Measurements from ENCODE around the gene FCGR2B. TPM values are rescaled to one million over a fixed set of nuclear protein-coding genes. Genes with fewer than 3 reads are reported as not detected.

The FCGR2B gene
- total and polyA plus RNA-seq, 2 donors (not counting 1 experiment from before 2014, with no cell fraction given): 144 to 282 TPM

DNA sequence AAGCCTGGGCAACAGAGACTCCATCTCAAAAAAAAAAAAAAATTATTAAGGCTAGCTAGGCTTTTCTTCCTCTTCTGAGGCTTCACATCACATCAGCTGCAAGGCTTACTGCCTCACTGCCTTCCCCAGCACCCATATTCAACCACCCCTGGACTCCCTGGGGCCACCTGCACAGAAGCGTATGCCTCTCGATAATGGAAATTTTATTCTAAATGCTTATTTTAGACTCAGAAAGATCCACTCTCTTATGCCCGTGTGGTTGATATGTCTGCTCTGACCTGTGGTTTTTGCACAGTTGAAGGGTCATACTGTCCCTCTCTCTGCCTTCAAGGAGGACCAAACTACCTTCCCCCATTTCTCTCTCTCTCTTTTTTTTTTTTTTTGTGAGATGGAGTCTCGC lies 42.6 kb downstream of the FCGR2B start:
- peak overlapping the region; percentile 76 for H3K4me2 ChIP-seq (replicated peaks; ENCODE audit: low read depth, low read length, poor library complexity, severe bottlenecking)
- peaks cover 18% of the 10 kb centered on the region for H3K4me1 Mint-ChIP-seq
- H2AFZ ChIP-seq (ENCODE audit: insufficient read depth, low read depth, low read length, poor library complexity, severe bottlenecking): no peak overlapping the region
- peak overlapping the region in 2 of 5 experiments; percentile 22 to 31 for H3K4me3 ChIP-seq (ENCODE audit: control extremely low read depth in 1 of 5, extremely low read depth in 1 of 5, insufficient read depth in 1 of 5, low read depth in 2 of 5, low read length in 4 of 5)
- no peaks in the 10 kb centered on the region for H3K9me3 Mint-ChIP-seq (ENCODE audit: insufficient read depth)
- peak overlapping the region; percentile 80 to 81 for H3K27ac ChIP-seq (ENCODE audit: low read length in 2 of 2)
- H3K79me2 ChIP-seq (ENCODE audit: control insufficient read depth, insufficient read depth, low read length): peaks cover 36% of the 10 kb centered on the region
- peaks cover 0 to 4% (median 0%) of the 10 kb centered on the region in 3 donors for H3K9me3 ChIP-seq (ENCODE audit: control extremely low read depth in 1 of 3, control insufficient read depth in 2 of 3, insufficient read depth in 1 of 3, low read length in 2 of 3)
- ATAC-seq (ENCODE audit: low read depth) (peak; percentile 84), DNase-seq (peak; percentile 88)
- peaks cover 50 to 55% of the 10 kb centered on the region in 2 donors for H3K4me1 ChIP-seq (ENCODE audit: control insufficient read depth in 2 of 2, insufficient read depth in 2 of 2, low read length in 2 of 2)
- no peak overlapping the region for H3K9ac ChIP-seq (ENCODE audit: low read length)
- peak overlapping the region; percentile 79 for H3K4me3 Mint-ChIP-seq
- no peaks in the 10 kb centered on the region for H3K27me3 ChIP-seq (replicated peaks in 1 of 4; ENCODE audit: control extremely low read depth in 1 of 4, control insufficient read depth in 3 of 4, insufficient read depth in 4 of 4, low read length in 3 of 4)
- H3K27me3 Mint-ChIP-seq: no peaks in the 10 kb centered on the region
- no CpG with 5 or more reads among the region's 4 CpGs for WGBS (ENCODE audit: insufficient coverage)
- peaks cover 0 to 5% of the 10 kb centered on the region in 2 experiments for H3K36me3 ChIP-seq (replicated peaks in 1 of 2; ENCODE audit: control extremely low read depth in 1 of 2, control insufficient read depth in 1 of 2, extremely low read depth in 1 of 2, insufficient read depth in 2 of 2, low read length in 1 of 2)
- intact Hi-C loops (cut with micrococcal nuclease): loop anchor here (1.0 kb wide), 2 partner anchors 35 to 93 kb away; no protein-coding TSS in a partner anchor
- CTCF ChIA-PET: interaction anchor here (0.7 to 6.8 kb wide), 6 partner anchors 22 to 93 kb away, joined by 3 to 85 read pairs (median 4); no protein-coding TSS in a partner anchor
- TF ChIP-seq, protein P1, sequence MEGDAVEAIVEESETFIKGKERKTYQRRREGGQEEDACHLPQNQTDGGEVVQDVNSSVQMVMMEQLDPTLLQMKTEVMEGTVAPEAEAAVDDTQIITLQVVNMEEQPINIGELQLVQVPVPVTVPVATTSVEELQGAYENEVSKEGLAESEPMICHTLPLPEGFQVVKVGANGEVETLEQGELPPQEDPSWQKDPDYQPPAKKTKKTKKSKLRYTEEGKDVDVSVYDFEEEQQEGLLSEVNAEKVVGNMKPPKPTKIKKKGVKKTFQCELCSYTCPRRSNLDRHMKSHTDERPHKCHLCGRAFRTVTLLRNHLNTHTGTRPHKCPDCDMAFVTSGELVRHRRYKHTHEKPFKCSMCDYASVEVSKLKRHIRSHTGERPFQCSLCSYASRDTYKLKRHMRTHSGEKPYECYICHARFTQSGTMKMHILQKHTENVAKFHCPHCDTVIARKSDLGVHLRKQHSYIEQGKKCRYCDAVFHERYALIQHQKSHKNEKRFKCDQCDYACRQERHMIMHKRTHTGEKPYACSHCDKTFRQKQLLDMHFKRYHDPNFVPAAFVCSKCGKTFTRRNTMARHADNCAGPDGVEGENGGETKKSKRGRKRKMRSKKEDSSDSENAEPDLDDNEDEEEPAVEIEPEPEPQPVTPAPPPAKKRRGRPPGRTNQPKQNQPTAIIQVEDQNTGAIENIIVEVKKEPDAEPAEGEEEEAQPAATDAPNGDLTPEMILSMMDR (IDR thresholded peaks at IDR 0.05): no peak
- no peak for TF ChIP-seq EZH2 (IDR thresholded peaks at IDR 0.05; ENCODE audit: borderline replicate concordance, insufficient read depth, low read depth, low read length, poor library complexity, severe bottlenecking)
- POLR2A ChIA-PET: interaction anchor here (0.6 to 1.8 kb wide), 4 partner anchors 21 to 140 kb away, joined by 5 to 15 read pairs (median 7); no protein-coding TSS in a partner anchor
- no peak overlapping the region for H3K27ac Mint-ChIP-seq
- H4K20me1 ChIP-seq (ENCODE audit: control insufficient read depth, insufficient read depth, low read length, poor library complexity, severe bottlenecking): peaks cover 12% of the 10 kb centered on the region

DNA sequence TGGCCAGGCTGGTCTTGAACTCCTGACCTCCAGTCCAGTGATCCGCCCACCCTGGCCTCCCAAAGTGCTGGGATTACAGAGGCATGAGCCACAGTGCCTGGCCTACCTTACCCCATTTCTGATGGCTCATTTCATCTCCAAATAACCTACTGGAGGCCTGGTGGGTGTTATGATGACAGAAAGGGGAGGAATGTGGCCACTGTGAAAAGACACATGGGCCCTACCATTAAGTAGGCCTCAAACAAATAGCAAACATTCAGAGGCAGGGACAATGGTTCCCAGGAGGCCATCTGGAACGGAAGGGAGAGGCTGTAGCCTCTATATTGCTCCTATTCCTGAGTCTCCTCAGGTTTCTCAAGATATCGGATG lies 43.2 kb downstream of the FCGR2B start:
- Mint-ChIP-seq H3K9me3 (ENCODE audit: insufficient read depth) (no peaks in the 10 kb centered on the region), H3K4me1 (peaks cover 22% of the 10 kb centered on the region), H3K27ac (no peak overlapping the region), H3K4me3 (peak overlapping the region; percentile 79), H3K27me3 (no peaks in the 10 kb centered on the region)
- H4K20me1 ChIP-seq (ENCODE audit: control insufficient read depth, insufficient read depth, low read length, poor library complexity, severe bottlenecking): peaks cover 16% of the 10 kb centered on the region
- peak overlapping the region; percentile 76 for H3K4me2 ChIP-seq (replicated peaks; ENCODE audit: low read depth, low read length, poor library complexity, severe bottlenecking)
- H3K4me1 ChIP-seq (ENCODE audit: control insufficient read depth in 2 of 2, insufficient read depth in 2 of 2, low read length in 2 of 2): peaks cover 56 to 61% of the 10 kb centered on the region in 2 donors
- DNase-seq (no peak), ATAC-seq (ENCODE audit: low read depth) (no peak)
- WGBS (ENCODE audit: insufficient coverage): 94% methylated on average over 3 of the region's 3 CpGs
- H3K36me3 ChIP-seq (replicated peaks in 1 of 2; ENCODE audit: control extremely low read depth in 1 of 2, control insufficient read depth in 1 of 2, extremely low read depth in 1 of 2, insufficient read depth in 2 of 2, low read length in 1 of 2): peaks cover 0 to 11% of the 10 kb centered on the region in 2 experiments
- peak overlapping the region in 1 of 5 experiments; percentile 69 for H3K4me3 ChIP-seq (ENCODE audit: control extremely low read depth in 1 of 5, extremely low read depth in 1 of 5, insufficient read depth in 1 of 5, low read depth in 2 of 5, low read length in 4 of 5)
- peaks cover 41% of the 10 kb centered on the region for H3K79me2 ChIP-seq (ENCODE audit: control insufficient read depth, insufficient read depth, low read length)
- peak overlapping the region; percentile 80 to 81 for H3K27ac ChIP-seq (ENCODE audit: low read length in 2 of 2)
- CTCF ChIA-PET: interaction anchor here (1.6 to 6.8 kb wide), 5 partner anchors 12 to 94 kb away, joined by 3 to 85 read pairs (median 10); no protein-coding TSS in a partner anchor
- no peaks in the 10 kb centered on the region for H3K27me3 ChIP-seq (replicated peaks in 1 of 4; ENCODE audit: control extremely low read depth in 1 of 4, control insufficient read depth in 3 of 4, insufficient read depth in 4 of 4, low read length in 3 of 4)
- H2AFZ ChIP-seq (ENCODE audit: insufficient read depth, low read depth, low read length, poor library complexity, severe bottlenecking): no peak overlapping the region
- no peak overlapping the region for H3K9ac ChIP-seq (ENCODE audit: low read length)
- intact Hi-C loops (cut with micrococcal nuclease): no loop called here
- peaks cover 0 to 4% (median 0%) of the 10 kb centered on the region in 3 donors for H3K9me3 ChIP-seq (ENCODE audit: control extremely low read depth in 1 of 3, control insufficient read depth in 2 of 3, insufficient read depth in 1 of 3, low read length in 2 of 3)
- POLR2A ChIA-PET: interaction anchor here (1.6 to 3.1 kb wide), 4 partner anchors 12 to 20 kb away, joined by 6 to 46 read pairs (median 12); partner anchors contain the start of gene FCRLB
- TF ChIP-seq, protein P1 (IDR thresholded peaks at IDR 0.05): no peak
- no peak for TF ChIP-seq EZH2 (IDR thresholded peaks at IDR 0.05; ENCODE audit: borderline replicate concordance, insufficient read depth, low read depth, low read length, poor library complexity, severe bottlenecking)

All from B cell (primary cell).